Measurements from ENCODE around the gene SHC3.
"Not testable (repeated sequence)": the region's sequence is repeated elsewhere in the genome, so short reads cannot be mapped to it uniquely, and the experiment has no call there.

SHC3 gene, protein sequence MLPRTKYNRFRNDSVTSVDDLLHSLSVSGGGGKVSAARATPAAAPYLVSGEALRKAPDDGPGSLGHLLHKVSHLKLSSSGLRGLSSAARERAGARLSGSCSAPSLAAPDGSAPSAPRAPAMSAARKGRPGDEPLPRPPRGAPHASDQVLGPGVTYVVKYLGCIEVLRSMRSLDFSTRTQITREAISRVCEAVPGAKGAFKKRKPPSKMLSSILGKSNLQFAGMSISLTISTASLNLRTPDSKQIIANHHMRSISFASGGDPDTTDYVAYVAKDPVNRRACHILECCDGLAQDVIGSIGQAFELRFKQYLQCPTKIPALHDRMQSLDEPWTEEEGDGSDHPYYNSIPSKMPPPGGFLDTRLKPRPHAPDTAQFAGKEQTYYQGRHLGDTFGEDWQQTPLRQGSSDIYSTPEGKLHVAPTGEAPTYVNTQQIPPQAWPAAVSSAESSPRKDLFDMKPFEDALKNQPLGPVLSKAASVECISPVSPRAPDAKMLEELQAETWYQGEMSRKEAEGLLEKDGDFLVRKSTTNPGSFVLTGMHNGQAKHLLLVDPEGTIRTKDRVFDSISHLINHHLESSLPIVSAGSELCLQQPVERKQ

DNA sequence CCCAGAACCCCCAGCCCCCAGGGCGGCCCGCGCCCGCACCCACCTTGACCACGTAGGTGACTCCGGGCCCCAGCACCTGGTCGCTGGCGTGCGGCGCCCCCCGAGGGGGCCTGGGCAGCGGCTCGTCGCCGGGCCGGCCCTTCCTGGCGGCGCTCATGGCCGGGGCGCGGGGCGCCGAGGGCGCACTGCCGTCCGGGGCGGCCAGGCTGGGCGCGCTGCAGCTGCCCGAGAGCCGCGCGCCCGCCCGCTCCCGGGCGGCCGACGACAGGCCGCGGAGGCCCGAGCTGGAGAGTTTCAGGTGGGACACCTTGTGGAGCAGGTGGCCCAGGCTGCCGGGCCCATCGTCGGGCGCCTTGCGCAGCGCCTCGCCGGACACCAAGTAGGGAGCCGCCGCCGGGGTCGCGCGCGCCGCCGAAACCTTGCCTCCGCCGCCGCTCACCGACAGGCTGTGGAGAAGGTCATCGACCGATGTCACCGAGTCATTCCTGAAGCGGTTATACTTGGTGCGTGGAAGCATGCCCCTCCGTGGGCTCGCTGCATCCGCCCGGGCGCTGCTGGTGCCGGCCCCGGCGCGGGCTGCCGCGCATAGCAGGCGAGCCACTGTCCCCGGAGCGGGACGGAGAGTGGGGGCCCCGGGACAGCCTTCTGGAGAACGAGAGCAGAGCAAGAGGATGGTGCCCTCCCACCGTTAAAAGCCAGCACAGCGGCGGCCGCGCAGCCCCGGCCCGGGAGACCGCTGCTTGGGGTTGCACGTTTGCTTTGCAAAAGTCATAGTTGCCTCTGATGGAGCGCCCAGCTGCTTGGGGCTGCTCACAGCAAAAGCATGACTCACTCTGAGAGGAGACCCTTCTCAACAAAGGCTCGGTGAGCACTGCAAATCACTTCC is at the start of gene SHC3:
TSS of gene SHC3 (minus strand) at position 875 of the 886 bp plus-strand sequence. CDS start at position 517, 358 bp downstream.
- DNase-seq (ENCODE audit: low read depth in 2 of 2): no peak

DNA sequence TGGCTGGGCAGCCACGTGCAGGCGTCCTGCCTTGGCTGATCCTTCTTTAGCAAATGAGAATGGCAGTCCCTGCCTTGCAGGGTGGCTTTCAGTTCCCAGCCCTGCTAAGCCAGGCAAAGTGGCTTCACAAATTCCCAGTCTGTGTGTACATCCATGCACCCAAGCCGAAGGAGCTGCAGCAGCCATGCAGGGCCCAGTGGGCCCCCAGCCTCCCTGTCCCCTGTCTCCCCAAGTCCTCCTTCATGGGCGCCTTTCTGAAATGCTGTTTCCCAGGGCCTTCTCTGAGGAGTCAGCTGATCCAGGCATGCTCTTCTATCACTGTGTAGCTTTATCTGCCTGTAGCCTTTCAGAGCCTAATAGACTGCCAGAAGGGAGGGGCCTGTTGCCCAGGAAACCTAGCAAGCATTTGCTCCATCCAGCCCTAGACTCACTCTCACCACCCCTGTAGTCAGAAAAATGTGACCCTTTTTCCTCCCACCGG is 47.4 kb upstream of the SHC3 start:
- no peak for DNase-seq (ENCODE audit: low read depth in 2 of 2)

DNA sequence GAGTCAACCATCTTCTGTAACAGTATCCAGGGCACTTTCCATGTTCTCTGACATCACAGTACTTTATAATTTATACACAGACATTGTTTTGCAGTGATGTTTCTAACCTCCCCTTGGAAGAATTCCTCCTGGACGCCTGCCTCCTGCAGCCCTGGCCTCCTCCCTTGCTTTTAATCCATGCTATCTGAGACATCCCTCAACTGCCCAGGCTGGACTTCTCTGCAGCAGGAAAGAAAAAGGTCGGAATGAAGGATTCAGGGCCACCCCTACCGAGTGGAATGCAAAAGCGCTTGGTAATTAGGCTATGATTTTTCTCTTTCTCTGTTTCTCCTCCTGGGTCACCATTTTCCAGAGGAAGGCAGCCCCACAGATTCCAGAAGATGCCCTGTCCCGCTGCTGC is 47.0 kb upstream of the SHC3 start:
- no peak for DNase-seq (ENCODE audit: low read depth in 2 of 2)

DNA sequence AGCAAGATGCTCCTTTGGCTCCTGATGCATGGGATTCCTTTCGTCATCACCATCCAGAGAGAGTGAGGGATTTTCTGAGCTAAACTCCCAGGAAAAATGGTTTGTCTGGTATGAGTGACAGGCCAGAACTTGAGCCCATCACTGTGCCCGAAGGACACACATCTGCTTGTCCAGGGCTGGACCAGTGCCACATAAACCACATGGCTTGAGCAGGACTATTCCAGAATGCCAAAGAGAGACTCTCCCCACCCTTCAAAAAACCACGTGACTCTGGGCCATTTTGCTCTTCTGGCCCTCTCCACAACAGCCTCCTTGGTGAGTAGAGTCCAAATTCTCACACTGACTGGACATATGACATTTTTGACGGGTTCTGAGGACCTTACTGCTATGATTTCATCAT is 46.4 kb upstream of the SHC3 start:
- no peak for DNase-seq (ENCODE audit: low read depth in 2 of 2)

DNA sequence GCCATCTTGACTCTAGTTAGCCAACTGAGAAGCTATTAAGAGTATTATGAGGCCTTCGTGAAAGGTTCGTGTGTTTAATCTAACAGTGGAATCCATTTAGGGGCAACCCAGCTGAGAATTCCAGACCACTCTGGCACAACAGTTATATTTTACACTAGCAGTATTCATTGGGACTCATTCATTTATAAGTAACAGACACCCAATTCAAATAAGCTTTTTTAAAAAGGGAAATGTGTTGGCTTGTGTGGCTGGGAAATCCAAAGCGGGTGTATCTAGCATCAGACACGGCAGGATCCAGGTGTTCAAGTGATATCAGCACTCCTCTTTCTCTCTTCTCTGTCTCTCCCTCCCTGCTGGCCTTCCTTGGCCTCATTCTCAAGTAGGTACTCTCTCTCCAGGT is 46.0 kb upstream of the SHC3 start:
- no peak for DNase-seq (ENCODE audit: low read depth in 2 of 2)

DNA sequence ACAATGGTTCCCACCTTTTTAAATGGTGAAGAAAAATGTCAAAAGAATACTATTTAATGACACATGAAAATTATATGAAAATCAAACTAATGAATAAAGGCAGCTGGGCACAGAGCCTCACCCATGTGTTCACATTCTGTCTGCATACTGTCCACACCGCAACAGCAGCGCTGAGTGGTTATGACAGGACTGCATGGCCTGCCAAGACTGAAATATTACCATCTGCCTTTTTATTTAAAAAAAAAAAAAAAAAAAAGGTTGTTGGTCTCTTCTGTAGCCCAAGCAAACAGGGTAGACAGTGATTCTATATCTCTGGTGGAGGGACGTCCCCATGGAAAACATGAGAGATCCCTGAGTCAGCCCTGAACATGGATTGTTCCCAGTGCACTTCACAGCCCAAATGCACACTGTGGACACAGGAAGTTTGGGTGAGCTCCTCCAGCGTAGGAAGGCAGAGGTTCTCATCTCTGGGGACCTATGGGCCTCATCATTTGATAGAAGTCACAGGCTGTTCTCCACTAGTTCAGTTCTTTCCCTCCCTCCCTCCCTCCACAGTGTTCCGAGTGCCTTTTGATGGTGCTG is 44.9 kb upstream of the SHC3 start:
- no peak for DNase-seq (ENCODE audit: low read depth in 2 of 2)

DNA sequence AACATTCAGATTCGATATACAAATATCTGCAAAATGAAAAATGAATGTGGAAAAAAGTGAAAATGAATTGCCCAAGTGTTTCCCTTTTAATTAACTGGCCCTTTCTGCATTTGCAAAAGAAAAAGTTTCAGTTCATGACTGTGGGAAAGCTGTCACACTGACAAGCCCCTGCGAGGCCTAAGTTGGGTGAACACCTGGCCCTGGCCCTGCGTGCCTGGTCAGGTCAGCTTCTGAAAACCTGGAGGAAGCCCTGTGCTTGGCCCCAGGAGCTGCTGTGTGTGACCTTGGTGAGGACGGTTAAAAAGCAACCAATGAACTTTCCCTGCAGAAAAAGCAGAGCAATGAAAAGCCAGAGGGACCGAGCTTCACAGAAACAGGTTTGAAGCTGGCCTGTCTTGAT is 41.0 kb upstream of the SHC3 start:
- no peak for DNase-seq (ENCODE audit: low read depth in 2 of 2)

DNA sequence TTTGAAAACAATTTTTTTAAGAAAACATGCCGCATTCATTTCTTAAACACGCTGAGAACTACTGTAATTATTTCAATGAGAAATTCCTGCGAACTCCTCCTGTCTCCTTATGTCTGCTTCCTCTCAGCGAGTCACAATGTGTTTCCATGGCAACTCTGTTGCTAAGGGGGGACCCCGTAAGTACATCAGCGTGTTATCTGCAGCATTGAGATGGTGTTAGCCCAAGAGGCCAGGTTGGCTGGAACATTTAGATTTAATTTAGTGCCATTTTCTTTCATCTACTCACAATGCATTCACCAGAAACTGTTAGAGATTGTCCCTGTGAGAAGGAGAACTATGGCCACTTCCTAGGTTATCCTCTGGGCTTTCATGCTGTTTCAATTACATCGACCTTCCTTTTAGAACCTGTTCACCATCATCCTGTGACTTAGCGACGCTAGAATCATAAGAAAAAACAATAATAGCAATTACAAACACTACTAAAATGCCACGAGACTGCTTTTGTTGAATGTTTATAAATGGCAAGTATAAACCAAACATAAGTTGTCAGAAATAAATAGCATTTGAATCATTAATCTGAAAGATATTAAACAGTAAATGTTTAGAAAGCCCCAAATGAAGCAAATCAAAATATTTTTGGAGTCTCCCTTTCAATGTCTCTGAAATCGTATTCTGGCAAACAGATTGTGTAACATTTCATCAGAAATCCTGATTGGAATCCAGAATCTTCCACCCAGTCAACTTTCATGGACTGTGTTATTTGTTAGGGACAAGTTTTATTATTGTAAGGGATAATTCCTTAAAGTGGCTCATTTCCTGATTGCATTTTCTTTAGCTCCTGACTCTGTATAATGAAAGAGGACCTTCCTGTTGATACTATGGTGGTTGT is 39.7 kb upstream of the SHC3 start:
- DNase-seq (ENCODE audit: low read depth in 2 of 2): no peak

DNA sequence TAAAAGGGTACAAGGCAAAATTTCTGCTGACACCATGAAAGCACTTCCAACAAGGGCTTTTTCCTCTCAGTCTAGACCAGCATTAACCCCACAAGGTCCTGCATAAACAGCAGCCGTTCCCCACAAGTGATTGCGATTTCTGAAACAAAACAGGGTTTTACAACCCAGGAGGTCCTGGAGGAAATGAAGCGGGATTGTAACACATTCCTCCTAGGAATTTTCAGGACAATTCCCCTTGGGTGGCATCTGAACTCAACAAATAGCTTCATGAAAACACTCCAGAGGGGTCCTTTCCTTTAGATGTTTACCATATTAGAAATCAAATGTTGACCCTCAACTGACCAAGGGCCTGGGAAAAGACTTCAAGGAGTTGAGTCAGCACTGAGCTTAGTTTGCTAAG is 36.7 kb upstream of the SHC3 start:
- no peak for DNase-seq (ENCODE audit: low read depth in 2 of 2)

DNA sequence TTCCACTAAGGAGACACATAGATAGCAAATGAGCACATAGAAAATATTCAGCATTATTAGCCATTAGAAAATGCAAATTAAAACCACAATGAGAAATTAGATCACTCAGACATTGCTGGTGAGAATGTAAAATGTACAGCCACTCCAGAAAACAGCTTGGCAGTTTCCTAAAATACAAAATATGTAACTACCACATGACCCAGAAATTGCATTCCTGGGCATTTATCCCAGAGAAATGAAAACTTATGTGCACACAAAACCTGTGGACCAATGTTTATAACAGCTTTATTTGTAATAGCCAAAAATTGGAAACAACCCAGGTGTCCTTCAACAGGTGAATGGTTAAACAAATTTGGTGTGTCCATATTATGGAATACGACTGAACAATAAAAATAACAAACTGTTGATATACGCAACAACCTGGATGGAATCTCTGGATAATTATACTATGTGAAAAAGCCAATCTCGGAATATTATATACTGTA is 34.8 kb upstream of the SHC3 start:
- no peak for DNase-seq (ENCODE audit: low read depth in 2 of 2)

DNA sequence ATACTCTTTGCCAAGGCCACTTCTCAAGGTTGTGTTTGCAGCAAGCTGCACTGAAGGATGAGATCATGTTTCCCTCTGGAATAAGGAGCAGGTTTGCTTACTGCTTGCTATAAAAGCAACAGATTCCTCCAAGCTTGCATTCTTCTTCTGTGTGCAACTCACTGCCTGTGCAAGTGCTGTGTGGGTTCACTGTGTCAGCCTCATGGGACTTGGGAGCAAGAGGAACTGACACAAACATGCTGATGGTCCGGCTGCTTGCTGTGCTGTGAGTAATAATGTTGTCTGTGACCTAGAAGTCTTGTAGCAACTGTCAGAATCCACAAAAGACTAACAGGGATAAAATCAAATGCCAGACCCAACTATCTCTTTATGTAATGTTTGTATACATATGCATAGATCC is 33.6 kb upstream of the SHC3 start:
- no peak for DNase-seq (ENCODE audit: low read depth in 2 of 2)

DNA sequence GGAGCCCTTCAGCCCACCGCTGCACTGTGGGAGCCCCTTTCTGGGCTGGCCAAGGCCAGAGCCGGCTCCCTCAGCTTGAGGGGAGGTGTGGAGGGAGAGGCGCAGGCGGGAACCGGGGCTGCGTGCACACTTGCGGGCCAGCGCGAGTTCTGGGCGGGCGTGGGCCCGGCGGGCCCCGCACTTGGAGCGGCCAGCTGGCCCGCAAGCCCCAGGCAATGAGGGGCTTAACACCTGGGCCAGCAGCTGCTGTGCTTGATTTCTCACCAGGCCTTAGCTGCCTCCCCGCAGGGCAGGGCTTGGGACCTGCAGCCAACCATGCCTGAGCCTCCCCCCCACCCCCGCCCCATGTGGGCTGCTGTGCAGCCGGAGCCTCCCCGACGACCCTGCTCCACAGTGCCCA is 30.7 kb upstream of the SHC3 start:
- DNase-seq (ENCODE audit: low read depth in 2 of 2): not testable (repeated sequence)

DNA sequence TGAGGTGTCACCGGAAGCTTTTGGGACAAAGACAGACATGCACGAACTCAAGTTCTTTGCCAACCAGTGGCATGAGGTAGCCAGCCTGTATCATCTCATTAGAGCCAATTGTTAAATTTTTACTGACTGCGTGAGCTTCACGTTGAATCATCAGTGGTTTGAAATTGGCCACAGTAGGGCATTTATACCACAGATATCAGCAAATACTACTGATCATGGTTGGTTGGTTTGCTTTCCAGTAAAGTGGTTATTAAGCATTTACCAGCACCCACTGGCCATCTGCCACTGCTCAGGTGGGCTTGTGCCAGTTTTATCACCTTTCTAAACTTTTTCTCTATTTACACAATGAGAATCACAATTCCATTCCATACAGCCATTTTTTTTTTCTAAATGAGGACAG is 28.4 kb upstream of the SHC3 start:
- no peak for DNase-seq (ENCODE audit: low read depth in 2 of 2)

DNA sequence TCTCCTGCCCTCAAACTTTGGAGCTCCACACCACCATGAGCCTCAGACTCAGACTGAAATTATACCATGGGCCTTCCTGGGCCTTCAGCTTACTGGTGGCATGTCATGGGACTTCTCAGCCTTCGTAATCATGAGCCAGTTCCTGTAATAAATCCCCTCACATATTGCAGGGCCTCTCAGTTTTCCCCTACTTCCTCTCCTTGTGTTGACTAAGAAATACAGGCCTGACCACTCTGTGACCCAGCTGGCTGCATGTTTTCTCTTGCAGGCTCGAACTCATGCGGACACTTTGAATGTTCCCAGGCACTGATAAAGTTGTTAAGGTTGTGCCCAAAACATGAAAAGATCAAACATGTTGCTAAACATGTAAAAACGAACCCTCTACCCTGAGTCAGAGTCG is 26.2 kb upstream of the SHC3 start:
- DNase-seq (ENCODE audit: low read depth in 2 of 2): no peak

DNA sequence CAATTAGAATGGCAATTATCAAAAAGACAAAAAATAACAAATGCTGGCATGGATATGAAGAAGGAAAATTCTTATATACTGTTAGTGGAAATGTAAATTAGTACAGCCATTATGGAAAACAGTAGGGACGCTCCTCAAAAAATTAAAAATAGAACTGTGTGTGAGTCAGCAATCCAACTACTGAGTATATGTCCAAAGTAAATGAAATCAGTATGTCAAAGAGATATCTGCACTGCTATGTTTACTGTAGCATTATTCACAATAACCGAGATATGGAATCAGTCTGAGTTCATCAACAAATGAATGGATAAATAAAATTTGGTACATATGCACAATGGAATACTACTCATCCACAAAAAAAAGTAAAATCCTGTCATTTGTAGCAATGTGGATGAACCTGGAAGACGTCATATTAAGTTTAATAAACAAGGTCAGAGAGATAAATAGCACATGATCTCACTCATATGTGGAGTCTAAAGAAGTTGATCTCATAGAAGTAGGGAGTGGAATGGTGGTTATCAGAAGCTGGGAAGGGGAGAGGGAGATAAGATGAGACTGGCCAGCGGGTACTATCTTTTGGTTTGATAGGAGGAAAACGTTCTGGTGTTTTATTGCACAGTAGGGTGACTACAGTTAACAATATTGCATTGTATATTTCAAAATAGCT is 16.6 kb upstream of the SHC3 start:
- no peak for DNase-seq (ENCODE audit: low read depth in 2 of 2)

DNA sequence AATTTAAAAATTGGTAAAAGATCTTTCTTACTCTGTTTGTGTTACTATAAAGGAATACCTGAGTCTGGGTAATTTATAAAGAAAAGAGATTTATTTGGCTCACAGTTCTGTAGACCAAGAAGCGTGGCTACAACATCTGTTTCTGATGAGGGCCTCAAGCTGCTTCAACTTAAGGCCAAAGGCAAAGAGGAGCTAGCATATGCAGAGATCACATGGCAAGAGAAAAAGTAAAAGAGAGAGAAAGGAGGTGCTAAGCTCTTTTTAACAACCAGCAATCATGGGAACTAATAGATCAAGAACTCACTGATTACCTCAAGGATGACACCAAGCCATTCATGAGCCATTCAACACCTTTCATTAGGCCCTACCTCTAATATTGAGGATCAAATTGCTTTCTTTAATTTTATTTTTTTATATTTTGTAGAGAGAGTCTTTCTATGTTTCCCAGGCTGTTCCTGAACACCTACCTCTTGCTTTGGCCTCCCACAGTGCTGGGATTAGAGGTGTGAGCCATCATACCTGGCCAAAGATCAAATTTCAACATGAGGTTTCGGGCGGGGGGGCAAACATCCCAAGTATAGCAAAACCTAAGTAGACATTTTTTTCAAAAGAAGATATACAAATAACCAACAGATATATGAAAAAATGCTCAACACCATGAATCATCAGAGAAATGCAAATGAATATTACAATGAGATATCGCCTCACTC is 16.0 kb upstream of the SHC3 start:
- no peak for DNase-seq (ENCODE audit: low read depth in 2 of 2)

DNA sequence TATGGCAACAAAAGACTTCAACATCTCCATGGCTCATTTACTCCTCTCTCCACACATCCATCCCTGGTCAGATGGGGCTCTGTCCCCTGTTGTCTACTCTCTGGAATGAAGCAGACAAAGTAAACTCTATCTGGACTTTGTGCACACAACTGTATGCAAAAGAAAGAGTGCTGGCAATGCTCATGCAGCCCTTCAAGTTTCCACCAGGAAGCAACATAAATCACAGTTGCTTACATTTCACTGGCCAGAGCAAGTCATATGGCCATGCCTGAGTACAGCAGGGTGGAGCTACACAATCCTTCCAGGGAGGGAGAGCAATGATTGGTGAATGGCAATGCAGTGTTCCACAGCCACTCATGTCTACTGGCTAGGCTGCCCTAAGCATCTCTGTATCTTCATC is 12.4 kb upstream of the SHC3 start:
- DNase-seq (ENCODE audit: low read depth in 2 of 2): no peak

DNA sequence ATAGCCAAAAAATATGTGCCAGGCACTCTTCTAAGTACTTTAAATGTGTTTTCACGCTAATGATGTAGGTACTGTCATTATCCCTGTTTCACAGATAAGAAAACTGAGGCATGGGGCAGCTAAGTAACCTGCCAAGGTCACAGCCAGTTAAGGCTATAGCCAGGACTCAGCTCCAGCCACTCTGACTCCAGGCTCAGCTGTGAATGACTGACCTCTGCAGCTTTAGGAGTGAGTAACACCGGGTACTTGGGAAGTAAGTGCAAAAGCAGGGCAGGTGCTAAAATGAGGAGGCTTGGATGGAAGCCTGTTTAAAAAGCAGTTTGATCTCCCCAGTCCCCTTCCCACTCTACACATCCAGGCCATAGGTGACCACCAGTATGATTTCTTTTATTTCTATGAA is 10.6 kb upstream of the SHC3 start:
- no peak for DNase-seq (ENCODE audit: low read depth in 2 of 2)

DNA sequence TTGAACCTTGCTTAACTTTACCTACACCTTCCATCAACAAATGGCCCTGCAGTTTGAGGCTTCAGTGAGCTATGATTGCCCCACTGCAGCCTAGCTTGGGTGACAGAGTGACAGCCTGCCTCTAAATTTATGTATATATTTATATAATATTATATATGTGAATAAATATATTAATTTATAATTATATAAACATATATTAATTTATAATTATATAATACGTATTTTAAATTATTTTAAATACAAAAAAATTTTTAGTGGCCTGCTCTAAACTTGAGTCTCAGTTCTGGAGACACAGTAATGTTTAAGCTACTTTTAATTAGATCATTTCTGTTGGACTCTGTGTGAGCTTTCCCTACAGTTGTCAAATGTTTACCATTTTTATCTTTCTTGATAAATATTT is 9.3 kb upstream of the SHC3 start:
- no peak for DNase-seq (ENCODE audit: low read depth in 2 of 2)

DNA sequence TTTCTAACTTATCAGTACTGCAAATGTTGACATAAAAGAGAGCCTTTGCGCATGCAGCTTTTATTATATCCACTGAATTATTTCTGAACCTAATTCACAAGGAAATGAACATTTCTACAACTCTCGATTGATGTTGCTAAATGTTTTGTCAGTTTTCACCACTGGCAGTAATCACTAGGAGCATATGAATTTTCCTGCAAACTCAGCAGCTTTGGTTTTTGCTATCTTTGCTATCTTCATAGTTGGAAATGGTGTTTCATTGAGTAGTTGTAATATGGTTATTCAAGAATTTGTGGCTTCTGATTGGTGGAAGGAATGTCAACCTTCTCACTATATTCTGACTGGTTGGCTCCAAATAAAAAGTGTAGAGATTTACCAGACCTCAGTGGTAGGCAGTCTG is 8.9 kb upstream of the SHC3 start:
- DNase-seq (ENCODE audit: low read depth in 2 of 2): no peak

Data from stimulated activated CD8-positive, alpha-beta memory T cell treated with anti-CD3 and anti-CD28 coated beads, Interleukin-15, amount 100 ng/mL, for 4 hours (primary cell).